Small intestine (tissue), 7 donors: ENCODE data around the gene GOLGA7B. TPM values are rescaled to one million over a fixed set of nuclear protein-coding genes. Genes with fewer than 3 reads are reported as not detected.

Experiments used
- DNase-seq, 2 donors: peaks; one replicate each; pipeline versions ENCODE4 v3.0.0 to v3.0.0-alpha.2; 2013
- FAIRE-seq: peaks from 2 replicates; lab custom pipeline; 2012; peaks lifted over from hg19 to GRCh38; lab: Jason Lieb, UNC
- H3K27ac ChIP-seq, 3 donors: one replicate each; pipeline ENCODE4 v1.5.1; 2013; ENCODE audit warnings: low read length in 2 of 3, mild to moderate bottlenecking in 2 of 3, control low read depth in 1 of 3, inconsistent platforms in 1 of 3, low read depth in 1 of 3, moderate library complexity in 1 of 3
- H3K27me3 ChIP-seq, 3 donors: one replicate each; pipeline ENCODE4 v1.6.1; 2013; ENCODE audit warnings: low read length in 3 of 3, inconsistent platforms in 1 of 3; ENCODE audit not compliant: control insufficient read depth in 3 of 3, insufficient read depth in 3 of 3
- H3K36me3 ChIP-seq, 3 donors: one replicate each; pipeline ENCODE4 v1.6.1; 2013; ENCODE audit warnings: low read length in 3 of 3, inconsistent platforms in 1 of 3, low read depth in 1 of 3, mild to moderate bottlenecking in 1 of 3, moderate library complexity in 1 of 3; ENCODE audit not compliant: control insufficient read depth in 3 of 3, insufficient read depth in 2 of 3
- H3K4me1 ChIP-seq, 3 donors: one replicate each; pipeline ENCODE4 v1.6.1; 2013; ENCODE audit warnings: low read length in 2 of 3, inconsistent platforms in 1 of 3, low read depth in 1 of 3, mild to moderate bottlenecking in 1 of 3, moderate library complexity in 1 of 3; ENCODE audit not compliant: control insufficient read depth in 3 of 3, insufficient read depth in 2 of 3
- H3K4me3 ChIP-seq, 3 donors: one replicate each; pipeline ENCODE4 v1.5.1; 2013; ENCODE audit warnings: low read length in 3 of 3, control low read depth in 1 of 3, inconsistent platforms in 1 of 3, low read depth in 1 of 3, mild to moderate bottlenecking in 1 of 3, moderate library complexity in 1 of 3
- H3K9me3 ChIP-seq, 2 donors: one replicate each; pipeline ENCODE4 v1.6.1; 2013; ENCODE audit warnings: low read depth in 1 of 2, low read length in 1 of 2; ENCODE audit not compliant: control insufficient read depth in 2 of 2, insufficient read depth in 1 of 2
- WGBS, 3 donors: extraction: QIAGEN DNeasy Blood & Tissue Kit; methylation state at CpG; one replicate each; pipeline ENCODE4 v1.1.7; 2013; 5-methylcytosine and 5-hydroxymethylcytosine counted together
- polyA plus RNA-seq, 4 donors: library from polyadenylated mRNA; stranded (reverse) in 3 of 4; unstranded in 1 of 4; fragments of 200-250 nt in 3 of 4; fragments of 120-200 nt in 1 of 4; gene quantifications; one replicate each; pipeline versions ENCODE4 v1.2.1 to v1.2.3, GENCODE V29; 2013
- donor health status: healthy with polysubstance abuse.
- donor health status: control.
- donor health status: control.
- donor health status: Bipolar disorder and iron deficiency.
- donor health status: healthy.

The GOLGA7B gene
- polyA plus RNA-seq, 4 donors: 1.9 to 5.3 (median 4.0) TPM

GRCh38 chr10:97874332-97874731, 24.7 kb downstream of the GOLGA7B start:
- FAIRE-seq: no peak

DNA sequence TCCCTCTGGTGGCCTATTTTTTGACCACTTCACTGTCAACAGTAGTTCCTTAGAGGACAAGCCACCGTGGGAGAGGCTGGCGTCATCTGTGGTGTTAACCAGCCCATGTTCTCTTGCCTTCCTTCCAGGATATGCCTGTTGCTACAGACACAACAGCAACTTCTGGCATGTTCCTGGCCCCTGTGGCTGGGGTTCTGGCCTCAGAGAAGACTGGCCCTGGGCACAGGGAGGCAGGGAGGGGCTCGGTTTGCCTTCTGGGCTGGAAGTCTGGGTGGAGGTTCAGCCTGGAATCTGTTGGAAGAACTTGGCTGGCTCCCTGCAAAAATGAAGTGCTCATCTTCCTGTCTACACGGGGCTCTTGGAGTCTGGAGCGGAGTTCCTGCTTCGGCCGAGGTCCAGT, 25.7 kb downstream of the GOLGA7B start:
- Histone ChIP-seq H3K27me3 (peaks cover 0 to 3% (median 1%) of the 10 kb centered on the region in 3 donors), H3K27ac (no peak overlapping the region), H3K36me3 (no peaks in the 10 kb centered on the region), H3K4me1 (no peaks in the 10 kb centered on the region), H3K4me3 (no peak overlapping the region), H3K9me3 (no peaks in the 10 kb centered on the region)
- no peak for FAIRE-seq
- WGBS, 3 donors: 74 to 88% (median 86%) methylated on average over 7 of the region's 7 CpGs
- DNase-seq: no peak

More at GRCh38 chr10:97874332-97874731, 24.7 kb downstream of the GOLGA7B start:
- H3K27me3 ChIP-seq: peaks cover 0 to 3% (median 1%) of the 10 kb centered on the region in 3 donors
- no peaks in the 10 kb centered on the region for H3K9me3 ChIP-seq
- H3K4me1 ChIP-seq: peaks cover 0 to 4% (median 0%) of the 10 kb centered on the region in 3 donors
- H3K27ac ChIP-seq: no peak overlapping the region
- no peak overlapping the region for H3K4me3 ChIP-seq
- 72 to 88% (median 73%) methylated on average over 6 of the region's 6 CpGs for WGBS, 3 donors
- no peaks in the 10 kb centered on the region for H3K36me3 ChIP-seq
- DNase-seq: no peak

DNA sequence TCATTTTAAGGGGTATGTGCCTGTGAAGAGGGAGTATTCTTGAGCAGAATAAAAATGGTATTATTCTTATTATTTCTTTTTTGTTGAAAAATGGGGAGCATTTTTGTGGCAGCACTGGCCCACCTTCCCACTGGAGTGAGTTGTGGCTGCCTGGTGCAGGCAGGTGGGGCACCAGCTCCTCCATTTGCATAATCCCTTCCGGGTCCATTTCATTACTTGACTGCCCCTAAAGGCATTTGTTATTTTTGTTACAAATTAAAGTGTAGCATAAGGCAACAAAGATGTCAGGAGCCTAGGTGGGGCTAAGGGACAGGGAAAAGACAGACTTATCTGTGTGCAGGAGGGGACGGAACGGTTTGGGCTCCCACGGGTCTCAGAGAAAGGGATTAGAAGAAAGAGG, 26.8 kb downstream of the GOLGA7B start:
- no peak for DNase-seq
- H3K27ac ChIP-seq: no peak overlapping the region
- H3K4me3 ChIP-seq: no peak overlapping the region
- no peak for FAIRE-seq
- H3K36me3 ChIP-seq: no peaks in the 10 kb centered on the region
- WGBS, 3 donors: 67 to 83% (median 75%) methylated on average over 4 of the region's 4 CpGs
- no peaks in the 10 kb centered on the region for H3K9me3 ChIP-seq
- no peaks in the 10 kb centered on the region for H3K4me1 ChIP-seq
- peaks cover 0 to 1% (median 0%) of the 10 kb centered on the region in 3 donors for H3K27me3 ChIP-seq

- FAIRE-seq: no peak
- DNase-seq: peak in 1 of 2 donors; percentile 16
- H3K4me1 ChIP-seq: no peaks in the 10 kb centered on the region
Measured at GRCh38 chr10:97879241-97879640, 29.6 kb downstream of the GOLGA7B start.

GRCh38 chr10:97880109-97880508, 30.5 kb downstream of the GOLGA7B start:
- no peak for FAIRE-seq
- H3K27ac ChIP-seq: no peak overlapping the region
- WGBS, 3 donors: 92 to 94% (median 93%) methylated on average over 10 of the region's 10 CpGs
- H3K4me3 ChIP-seq: no peak overlapping the region
- no peaks in the 10 kb centered on the region for H3K9me3 ChIP-seq
- DNase-seq: no peak
- H3K4me1 ChIP-seq: no peaks in the 10 kb centered on the region
- H3K36me3 ChIP-seq: no peaks in the 10 kb centered on the region
- peaks cover 0 to 2% (median 0%) of the 10 kb centered on the region in 3 donors for H3K27me3 ChIP-seq

More at GRCh38 chr10:97879241-97879640, 29.6 kb downstream of the GOLGA7B start:
- Histone ChIP-seq H3K4me3 (no peak overlapping the region), H3K9me3 (no peaks in the 10 kb centered on the region), H3K27ac (no peak overlapping the region), H3K36me3 (no peaks in the 10 kb centered on the region), H3K27me3 (no peaks in the 10 kb centered on the region)
- WGBS, 3 donors: 79 to 87% (median 85%) methylated on average over 5 of the region's 5 CpGs

DNA sequence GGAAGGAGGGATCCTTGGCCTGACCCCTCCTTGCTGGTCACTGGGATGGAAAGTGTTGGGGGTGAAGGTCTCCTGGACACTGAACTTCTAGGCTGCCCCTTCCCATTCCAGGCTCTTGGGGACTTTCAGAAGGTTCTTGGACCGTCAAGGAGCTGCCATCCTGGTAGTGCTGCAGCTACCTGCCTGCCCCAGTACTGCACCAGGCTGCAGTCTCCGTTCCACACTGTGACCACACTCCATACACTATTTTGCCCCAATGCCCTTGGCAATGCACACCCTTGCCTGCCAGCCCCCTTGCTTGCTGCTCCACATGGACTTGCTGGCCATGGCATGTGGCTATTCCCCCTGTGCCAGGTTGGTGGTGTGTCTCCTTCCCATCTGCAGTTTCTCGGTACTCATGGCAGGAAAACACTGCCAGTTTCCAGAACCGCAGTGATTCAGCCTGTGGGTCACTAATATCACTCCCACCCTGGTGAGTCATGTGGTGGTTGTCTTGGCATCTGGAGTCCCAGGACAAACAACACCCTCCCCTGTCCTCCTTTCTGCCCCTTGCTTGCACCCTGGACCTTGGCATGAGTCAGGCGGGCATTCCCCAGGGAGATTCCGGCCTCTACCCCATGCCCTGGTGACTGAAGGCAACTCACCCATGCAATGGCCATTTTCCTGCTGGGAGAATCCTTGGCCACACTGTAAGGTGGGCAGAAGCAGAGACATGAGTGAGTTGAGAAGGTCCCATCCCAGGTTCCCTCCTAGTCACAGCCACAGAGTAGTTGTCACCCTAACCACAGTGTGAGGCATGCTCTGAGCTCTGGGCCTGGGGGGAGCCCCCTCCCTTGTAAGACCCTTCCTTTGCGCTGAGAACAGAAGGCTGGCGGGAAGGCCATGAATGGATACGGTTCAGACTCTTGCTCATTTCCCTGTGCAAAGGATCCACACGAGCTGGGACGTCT, 32.8 kb downstream of the GOLGA7B start:
- WGBS, 3 donors: 60 to 72% (median 67%) methylated on average over 11 of the region's 11 CpGs
- Histone ChIP-seq H3K27ac (no peak overlapping the region), H3K4me1 (no peaks in the 10 kb centered on the region), H3K27me3 (peaks cover 0 to 2% (median 0%) of the 10 kb centered on the region in 3 donors), H3K4me3 (no peak overlapping the region), H3K36me3 (no peaks in the 10 kb centered on the region), H3K9me3 (no peaks in the 10 kb centered on the region)
- FAIRE-seq (no peak), DNase-seq (peak in 1 of 2 donors; percentile 75)

DNA sequence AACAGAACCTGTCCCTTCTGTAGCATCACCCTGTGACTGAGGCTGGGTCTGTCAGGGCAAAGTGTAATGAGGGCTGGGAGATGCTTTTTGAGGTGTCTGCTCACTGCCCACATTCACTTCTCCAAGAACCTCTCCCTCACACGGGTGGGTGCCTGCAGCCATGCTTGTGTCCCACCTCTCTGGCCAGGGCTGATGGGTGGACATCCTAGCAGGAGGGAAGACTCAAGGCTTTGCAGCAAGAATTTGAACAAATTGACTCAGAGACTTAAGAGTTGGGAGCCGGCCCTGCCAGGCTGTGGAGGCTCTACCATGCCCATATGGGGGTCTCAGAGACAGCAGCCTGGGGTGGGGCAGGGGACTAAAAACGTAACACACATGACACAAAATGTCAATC, 33.4 kb downstream of the GOLGA7B start:
- DNase-seq (no peak), FAIRE-seq (no peak)
- WGBS, 3 donors: 52 to 83% (median 76%) methylated on average over 3 of the region's 3 CpGs

DNA sequence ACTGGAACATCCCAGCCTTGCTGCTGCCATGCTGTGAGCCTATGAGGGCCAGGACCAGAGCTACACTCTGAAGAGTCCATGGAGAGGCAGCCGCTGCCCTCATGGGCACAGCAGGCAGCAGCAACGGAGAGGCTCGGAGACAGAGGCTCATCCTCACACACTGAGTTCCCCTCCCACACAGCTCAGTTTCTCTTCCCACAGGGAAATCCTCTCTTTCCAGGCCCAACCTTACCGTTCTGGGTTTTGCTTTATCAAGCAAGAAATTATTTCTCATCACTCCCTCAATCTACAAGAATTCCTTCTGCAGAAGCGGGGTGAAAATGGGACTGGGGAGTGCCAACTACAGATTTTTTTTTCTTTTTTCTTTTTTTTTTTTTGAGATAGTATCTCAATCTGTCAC, 36.6 kb downstream of the GOLGA7B start:
- Histone ChIP-seq H3K27me3 (peaks cover 0 to 2% (median 0%) of the 10 kb centered on the region in 3 donors), H3K4me1 (peaks cover 0 to 13% (median 0%) of the 10 kb centered on the region in 3 donors), H3K27ac (no peak overlapping the region), H3K9me3 (no peaks in the 10 kb centered on the region), H3K4me3 (no peak overlapping the region), H3K36me3 (no peaks in the 10 kb centered on the region)
- no peak for DNase-seq
- WGBS, 3 donors: 73 to 78% (median 77%) methylated on average over 5 of the region's 5 CpGs
- FAIRE-seq: no peak

More for the DNA sequence above, 33.4 kb downstream of the GOLGA7B start:
- no peak overlapping the region for H3K4me3 ChIP-seq
- no peaks in the 10 kb centered on the region for H3K36me3 ChIP-seq
- H3K27me3 ChIP-seq: peaks cover 0 to 2% (median 0%) of the 10 kb centered on the region in 3 donors
- no peak overlapping the region for H3K27ac ChIP-seq
- no peaks in the 10 kb centered on the region for H3K4me1 ChIP-seq
- H3K9me3 ChIP-seq: no peaks in the 10 kb centered on the region
